NT2/D1 (cell line): ENCODE results near the gene ANO7.

ENCODE experiments used
- SUZ12 ChIP-seq: IDR thresholded peaks from 2 replicates; pipeline ENCODE4 v1.6.1; 2011; ENCODE audit not compliant: insufficient read length, insufficient read depth; ENCODE audit errors: extremely low read depth
- YY1 ChIP-seq: IDR thresholded peaks from 2 replicates; pipeline ENCODE4 v1.6.1; 2011; ENCODE audit not compliant: insufficient read length, insufficient read depth

- no peak for TF ChIP-seq YY1
- no peak for TF ChIP-seq SUZ12
These were observed 2.0 kb downstream of the ANO7 start for GRCh38 chr2:241190291-241190981.
